Endodermal cell (in vitro differentiated cells): ENCODE results near the gene GGT7. TPM values are rescaled to one million over a fixed set of nuclear protein-coding genes. Genes with fewer than 3 reads are reported as not detected.

ENCODE experiments used
- DNase-seq: peaks from one replicate; pipeline ENCODE4 v3.0.0-alpha.2; 2017
- H3K27ac ChIP-seq: 2 replicates; pipeline ENCODE4 v1.5.1; 2013; ENCODE audit warnings: mild to moderate bottlenecking, low read depth, low read length, moderate library complexity
- H3K27me3 ChIP-seq: 2 replicates; pipeline ENCODE4 v1.6.1; 2013; ENCODE audit warnings: mild to moderate bottlenecking, low read length, moderate library complexity; ENCODE audit not compliant: insufficient read depth, control insufficient read depth, poor library complexity, severe bottlenecking
- H3K36me3 ChIP-seq: 2 replicates; pipeline ENCODE4 v1.7.0; 2013; ENCODE audit warnings: mild to moderate bottlenecking, low read length, moderate library complexity; ENCODE audit not compliant: control insufficient read depth, insufficient read depth
- H3K4me1 ChIP-seq: one replicate; pipeline ENCODE4 v1.7.0; 2013; ENCODE audit warnings: low read length; ENCODE audit not compliant: control insufficient read depth, insufficient read depth
- H3K4me3 ChIP-seq: 2 replicates; pipeline ENCODE4 v1.5.1; 2013; ENCODE audit warnings: mild to moderate bottlenecking, low read length, moderate library complexity
- H3K9ac ChIP-seq: 2 replicates; pipeline ENCODE4 v1.6.1; 2013; ENCODE audit warnings: mild to moderate bottlenecking, low read length, moderate library complexity; ENCODE audit not compliant: poor library complexity, severe bottlenecking; ENCODE audit errors: extremely low read depth
- H3K9me3 ChIP-seq: 2 replicates; pipeline ENCODE4 v1.6.1; 2013; ENCODE audit warnings: mild to moderate bottlenecking, low read length, moderate library complexity; ENCODE audit not compliant: control insufficient read depth
- H3K27ac Mint-ChIP-seq: 2 replicates; pipeline ENCODE4 v1.8.0; 2020; ENCODE audit warnings: mixed read lengths
- H3K27me3 Mint-ChIP-seq: 2 replicates; pipeline ENCODE4 v1.8.0; 2021; ENCODE audit warnings: mild to moderate bottlenecking, mixed read lengths; ENCODE audit not compliant: insufficient read depth
- H3K36me3 Mint-ChIP-seq: 2 replicates; pipeline ENCODE4 v1.8.0; 2020; ENCODE audit warnings: low read depth, mixed read lengths
- H3K4me1 Mint-ChIP-seq: 2 replicates; pipeline ENCODE4 v1.8.0; 2020; ENCODE audit warnings: mixed read lengths
- H3K4me3 Mint-ChIP-seq: 2 replicates; pipeline ENCODE4 v1.8.0; 2020; ENCODE audit warnings: mild to moderate bottlenecking, moderate library complexity, mixed read lengths
- H3K9me3 Mint-ChIP-seq: 2 replicates; pipeline ENCODE4 v1.8.0; 2020; ENCODE audit warnings: mild to moderate bottlenecking, mixed read lengths
- WGBS, 2 experiments: methylation state at CpG; one replicate each; pipeline versions ENCODE4 v1.1.5 to v1.1.7; 2013; ENCODE audit warnings: missing lambda C conversion rate in 2 of 2, mixed read lengths in 1 of 2; ENCODE audit not compliant: insufficient coverage in 1 of 2, insufficient read length in 1 of 2; 5-methylcytosine and 5-hydroxymethylcytosine counted together
- total RNA-seq, 2 donors: library from RNA; stranded (reverse); fragmentation: NEBNext Ultra II Directional in 1 of 2; extraction: Animal tissue kit (Norgen Biotek cat#: 25700) in 1 of 2; gene quantifications; 2 replicates in 1 of 2; 3 replicates in 1 of 2; pipeline ENCODE4 v1.2.1, GENCODE V29; 2021
- TF ChIP-seq, protein P1 (sequence below): fragments of 200-600 bp; sonication (generic); conservative IDR thresholded peaks from 2 replicates; pipeline ENCODE4 v1.5.0; 2021; ENCODE audit warnings: antibody characterized with exemption, mild to moderate bottlenecking

Gene GGT7
- total RNA-seq, 2 donors from 2014 or later, result 31.8 to 43.3 TPM

DNA sequence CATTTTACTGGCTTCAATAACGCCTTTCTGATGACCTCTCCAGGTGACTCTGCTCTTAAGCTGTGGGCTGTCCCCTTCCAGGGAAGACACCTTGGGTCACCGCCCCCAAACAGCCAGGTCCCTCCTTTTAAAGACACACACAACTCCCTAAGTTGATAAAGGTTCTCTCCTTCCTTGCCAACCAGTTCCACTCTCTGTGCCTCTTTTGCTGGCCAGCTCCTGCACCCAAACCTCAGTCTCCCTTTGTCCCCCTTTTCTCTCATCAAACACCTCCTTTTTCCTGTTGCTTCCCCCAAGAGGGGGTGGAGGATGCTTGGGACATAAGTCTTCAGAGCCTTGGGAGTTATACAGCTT lies 48.2 kb downstream of the GGT7 start:
- no peaks in the 10 kb centered on the region for H3K27me3 ChIP-seq
- peaks cover 7% of the 10 kb centered on the region for H3K36me3 ChIP-seq
- H3K4me1 ChIP-seq, result peaks cover 4% of the 10 kb centered on the region
- H3K9ac ChIP-seq, result peak overlapping the region; percentile 63
- H3K9me3 Mint-ChIP-seq, result no peaks in the 10 kb centered on the region
- 0 to 2% methylated on average over 1 to 2 of the region's 2 CpGs for WGBS, 2 experiments
- H3K4me3 ChIP-seq, result peak overlapping the region; percentile 91
- peaks cover 15% of the 10 kb centered on the region for H3K4me1 Mint-ChIP-seq
- no peak overlapping the region for H3K27ac ChIP-seq
- TF ChIP-seq, protein P1, sequence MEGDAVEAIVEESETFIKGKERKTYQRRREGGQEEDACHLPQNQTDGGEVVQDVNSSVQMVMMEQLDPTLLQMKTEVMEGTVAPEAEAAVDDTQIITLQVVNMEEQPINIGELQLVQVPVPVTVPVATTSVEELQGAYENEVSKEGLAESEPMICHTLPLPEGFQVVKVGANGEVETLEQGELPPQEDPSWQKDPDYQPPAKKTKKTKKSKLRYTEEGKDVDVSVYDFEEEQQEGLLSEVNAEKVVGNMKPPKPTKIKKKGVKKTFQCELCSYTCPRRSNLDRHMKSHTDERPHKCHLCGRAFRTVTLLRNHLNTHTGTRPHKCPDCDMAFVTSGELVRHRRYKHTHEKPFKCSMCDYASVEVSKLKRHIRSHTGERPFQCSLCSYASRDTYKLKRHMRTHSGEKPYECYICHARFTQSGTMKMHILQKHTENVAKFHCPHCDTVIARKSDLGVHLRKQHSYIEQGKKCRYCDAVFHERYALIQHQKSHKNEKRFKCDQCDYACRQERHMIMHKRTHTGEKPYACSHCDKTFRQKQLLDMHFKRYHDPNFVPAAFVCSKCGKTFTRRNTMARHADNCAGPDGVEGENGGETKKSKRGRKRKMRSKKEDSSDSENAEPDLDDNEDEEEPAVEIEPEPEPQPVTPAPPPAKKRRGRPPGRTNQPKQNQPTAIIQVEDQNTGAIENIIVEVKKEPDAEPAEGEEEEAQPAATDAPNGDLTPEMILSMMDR, result no peak
- peak overlapping the region; percentile 95 for H3K27ac Mint-ChIP-seq
- peak overlapping the region; percentile 94 for H3K4me3 Mint-ChIP-seq
- peaks cover 3% of the 10 kb centered on the region for H3K27me3 Mint-ChIP-seq
- H3K9me3 ChIP-seq, result no peaks in the 10 kb centered on the region
- peak; percentile 92 for DNase-seq
- peaks cover 8% of the 10 kb centered on the region for H3K36me3 Mint-ChIP-seq

DNA sequence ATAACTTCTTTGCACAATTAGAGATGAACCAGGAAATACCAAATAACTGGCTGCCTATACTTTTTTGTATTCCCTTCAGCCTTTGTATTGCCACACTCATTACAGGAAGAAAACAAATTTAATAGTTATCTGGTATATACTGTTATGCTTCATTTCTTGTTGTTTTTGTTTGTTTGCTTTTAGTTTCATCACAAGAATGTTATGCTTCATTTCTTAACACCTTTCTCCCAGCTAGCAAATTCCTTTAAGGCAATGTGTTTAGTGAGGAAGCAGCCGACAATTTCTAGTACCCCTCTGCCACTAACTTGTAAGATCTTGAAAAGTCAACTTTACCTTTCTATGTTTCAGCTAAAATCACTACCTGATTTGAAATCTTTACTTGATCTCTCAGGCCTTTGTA lies 48.6 kb downstream of the GGT7 start:
- TF ChIP-seq, protein P1, result no peak
- H3K36me3 Mint-ChIP-seq, result peaks cover 8% of the 10 kb centered on the region
- no peaks in the 10 kb centered on the region for H3K9me3 Mint-ChIP-seq
- peak overlapping the region; percentile 91 for H3K4me3 ChIP-seq
- no peaks in the 10 kb centered on the region for H3K9me3 ChIP-seq
- DNase-seq, result no peak
- H3K36me3 ChIP-seq, result peaks cover 7% of the 10 kb centered on the region
- peak overlapping the region; percentile 94 for H3K4me3 Mint-ChIP-seq
- H3K27me3 ChIP-seq, result no peaks in the 10 kb centered on the region
- H3K27ac Mint-ChIP-seq, result peak overlapping the region; percentile 95
- 73 to 88% methylated on average over 1 of the region's 1 CpG for WGBS, 2 experiments
- H3K27me3 Mint-ChIP-seq, result peaks cover 3% of the 10 kb centered on the region
- H3K9ac ChIP-seq, result peak overlapping the region; percentile 63
- peaks cover 4% of the 10 kb centered on the region for H3K4me1 ChIP-seq
- no peak overlapping the region for H3K27ac ChIP-seq
- H3K4me1 Mint-ChIP-seq, result peaks cover 15% of the 10 kb centered on the region

DNA sequence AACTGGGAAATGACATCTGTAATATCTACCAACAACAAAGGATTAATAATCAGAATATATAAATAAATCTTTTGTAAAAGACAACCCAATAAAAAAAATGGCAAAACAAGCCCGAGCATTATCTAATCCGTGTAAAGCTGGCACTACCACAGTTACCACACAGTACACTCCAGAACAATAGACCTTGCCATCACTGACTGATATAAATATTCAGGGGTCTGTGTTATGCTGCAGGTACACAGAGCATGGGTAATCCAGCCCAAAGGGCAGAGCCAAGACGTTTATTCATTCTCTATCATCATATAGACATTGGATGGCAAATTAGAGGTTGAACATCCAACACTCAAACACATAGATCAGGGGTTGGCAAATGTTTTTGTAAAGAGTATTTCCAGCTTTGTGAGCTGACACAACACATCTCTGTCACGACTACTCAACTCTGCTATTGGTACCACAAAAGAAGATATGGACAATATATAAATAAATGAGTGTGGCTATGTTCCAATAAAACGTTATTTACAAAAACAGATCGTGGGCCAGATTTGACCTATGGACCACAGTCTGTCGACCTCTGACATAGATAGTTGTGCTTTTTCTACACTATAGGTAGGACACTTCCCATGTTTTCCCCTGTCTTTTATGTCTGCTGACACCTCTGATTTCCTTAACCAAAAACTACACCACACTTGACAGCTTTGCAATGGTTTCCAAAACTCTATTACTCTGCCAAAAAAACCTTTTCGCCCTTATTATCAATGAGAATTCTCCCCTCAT lies 51.7 kb downstream of the GGT7 start:
- no peaks in the 10 kb centered on the region for H3K27me3 ChIP-seq
- Mint-ChIP-seq H3K27ac (no peak overlapping the region), H3K4me1 (peaks cover 27% of the 10 kb centered on the region), H3K36me3 (peaks cover 8% of the 10 kb centered on the region), H3K4me3 (no peak overlapping the region), H3K27me3 (no peaks in the 10 kb centered on the region), H3K9me3 (no peaks in the 10 kb centered on the region)
- DNase-seq, result no peak
- no peak overlapping the region for H3K9ac ChIP-seq
- TF ChIP-seq, protein P1, result no peak
- no peak overlapping the region for H3K27ac ChIP-seq
- peaks cover 7% of the 10 kb centered on the region for H3K36me3 ChIP-seq
- no peak overlapping the region for H3K4me3 ChIP-seq
- H3K9me3 ChIP-seq, result no peaks in the 10 kb centered on the region
- peaks cover 4% of the 10 kb centered on the region for H3K4me1 ChIP-seq
- whole genome bisulfite sequencing, 2 experiments, result 79 to 88% methylated on average over 3 to 8 of the region's 8 CpGs
